ENCODE data around the gene CPNE5.
"Not testable (repeated sequence)": the region's sequence is repeated elsewhere in the genome, so short reads cannot be mapped to it uniquely, and the experiment has no call there.

Gene CPNE5

GRCh38 chr6:36730424-36731380, 108.5 kb downstream of the CPNE5 start:
- Histone ChIP-seq H3K36me3 (ENCODE audit: insufficient read depth, low read length) (no peaks in the 10 kb centered on the region), H3K9me3 (ENCODE audit: low read length) (no peaks in the 10 kb centered on the region), H3K27me3 (ENCODE audit: control insufficient read depth in 1 of 2, insufficient read depth in 2 of 2, low read length in 2 of 2) (no peaks in the 10 kb centered on the region), H3K9ac (ENCODE audit: low read length) (no peak overlapping the region), H3K27ac (ENCODE audit: low read depth, low read length) (no peak overlapping the region), H3K4me3 (ENCODE audit: low read depth in 1 of 2, low read length in 2 of 2) (no peak overlapping the region), H3K4me1 (ENCODE audit: insufficient read depth, low read length) (peaks cover 12% of the 10 kb centered on the region)

GRCh38 chr6:36729161-36729524, 110.1 kb downstream of the CPNE5 start:
- no peaks in the 10 kb centered on the region for H3K27me3 ChIP-seq (ENCODE audit: control insufficient read depth in 1 of 2, insufficient read depth in 2 of 2, low read length in 2 of 2)
- no peak overlapping the region for H3K4me3 ChIP-seq (ENCODE audit: low read depth in 1 of 2, low read length in 2 of 2)
- no peak overlapping the region for H3K9ac ChIP-seq (ENCODE audit: low read length)
- H3K27ac ChIP-seq (ENCODE audit: low read depth, low read length): no peak overlapping the region
- no peaks in the 10 kb centered on the region for H3K4me1 ChIP-seq (ENCODE audit: insufficient read depth, low read length)
- no peaks in the 10 kb centered on the region for H3K9me3 ChIP-seq (ENCODE audit: low read length)
- H3K36me3 ChIP-seq (ENCODE audit: insufficient read depth, low read length): no peaks in the 10 kb centered on the region

GRCh38 chr6:36728289-36729160, 110.7 kb downstream of the CPNE5 start:
- H3K9ac ChIP-seq (ENCODE audit: low read length): no peak overlapping the region
- H3K27ac ChIP-seq (ENCODE audit: low read depth, low read length): no peak overlapping the region
- H3K36me3 ChIP-seq (ENCODE audit: insufficient read depth, low read length): no peaks in the 10 kb centered on the region
- no peak overlapping the region for H3K4me3 ChIP-seq (ENCODE audit: low read depth in 1 of 2, low read length in 2 of 2)
- H3K4me1 ChIP-seq (ENCODE audit: insufficient read depth, low read length): no peaks in the 10 kb centered on the region
- no peaks in the 10 kb centered on the region for H3K27me3 ChIP-seq (ENCODE audit: control insufficient read depth in 1 of 2, insufficient read depth in 2 of 2, low read length in 2 of 2)
- H3K9me3 ChIP-seq (ENCODE audit: low read length): no peaks in the 10 kb centered on the region

- Histone ChIP-seq H3K27ac (ENCODE audit: low read depth, low read length) (no peak overlapping the region), H3K36me3 (ENCODE audit: insufficient read depth, low read length) (no peaks in the 10 kb centered on the region), H3K4me1 (ENCODE audit: insufficient read depth, low read length) (no peaks in the 10 kb centered on the region), H3K9me3 (ENCODE audit: low read length) (no peaks in the 10 kb centered on the region), H3K4me3 (ENCODE audit: low read depth in 1 of 2, low read length in 2 of 2) (no peak overlapping the region), H3K9ac (ENCODE audit: low read length) (no peak overlapping the region), H3K27me3 (ENCODE audit: control insufficient read depth in 1 of 2, insufficient read depth in 2 of 2, low read length in 2 of 2) (no peaks in the 10 kb centered on the region)
Measured at GRCh38 chr6:36727505-36728021, 111.7 kb downstream of the CPNE5 start.

GRCh38 chr6:36725581-36725980, 113.7 kb downstream of the CPNE5 start:
- no peak overlapping the region for H3K9ac ChIP-seq (ENCODE audit: low read length)
- no peaks in the 10 kb centered on the region for H3K4me1 ChIP-seq (ENCODE audit: insufficient read depth, low read length)
- H3K4me3 ChIP-seq (ENCODE audit: low read depth in 1 of 2, low read length in 2 of 2): no peak overlapping the region
- H3K36me3 ChIP-seq (ENCODE audit: insufficient read depth, low read length): no peaks in the 10 kb centered on the region
- no peaks in the 10 kb centered on the region for H3K9me3 ChIP-seq (ENCODE audit: low read length)
- H3K27me3 ChIP-seq (ENCODE audit: control insufficient read depth in 1 of 2, insufficient read depth in 2 of 2, low read length in 2 of 2): peaks cover 0 to 5% of the 10 kb centered on the region in 2 donors
- no peak overlapping the region for H3K27ac ChIP-seq (ENCODE audit: low read depth, low read length)

GRCh38 chr6:36724514-36725390, 114.5 kb downstream of the CPNE5 start:
- no peak overlapping the region for H3K9ac ChIP-seq (ENCODE audit: low read length)
- peaks cover 0 to 5% of the 10 kb centered on the region in 2 donors for H3K27me3 ChIP-seq (ENCODE audit: control insufficient read depth in 1 of 2, insufficient read depth in 2 of 2, low read length in 2 of 2)
- H3K9me3 ChIP-seq (ENCODE audit: low read length): no peaks in the 10 kb centered on the region
- H3K36me3 ChIP-seq (ENCODE audit: insufficient read depth, low read length): no peaks in the 10 kb centered on the region
- H3K4me1 ChIP-seq (ENCODE audit: insufficient read depth, low read length): no peaks in the 10 kb centered on the region
- H3K27ac ChIP-seq (ENCODE audit: low read depth, low read length): no peak overlapping the region
- H3K4me3 ChIP-seq (ENCODE audit: low read depth in 1 of 2, low read length in 2 of 2): no peak overlapping the region

GRCh38 chr6:36723992-36724391, 115.3 kb downstream of the CPNE5 start:
- not testable (repeated sequence) for H3K27ac ChIP-seq (ENCODE audit: low read depth, low read length); H3K9ac ChIP-seq (ENCODE audit: low read length); H3K4me3 ChIP-seq (ENCODE audit: low read depth in 1 of 2, low read length in 2 of 2); H3K4me1 ChIP-seq (ENCODE audit: insufficient read depth, low read length); H3K27me3 ChIP-seq (ENCODE audit: control insufficient read depth in 1 of 2, insufficient read depth in 2 of 2, low read length in 2 of 2); H3K9me3 ChIP-seq (ENCODE audit: low read length); H3K36me3 ChIP-seq (ENCODE audit: insufficient read depth, low read length)

GRCh38 chr6:36722879-36723278, 116.4 kb downstream of the CPNE5 start:
- no peak overlapping the region for H3K9ac ChIP-seq (ENCODE audit: low read length)
- H3K36me3 ChIP-seq (ENCODE audit: insufficient read depth, low read length): no peaks in the 10 kb centered on the region
- H3K9me3 ChIP-seq (ENCODE audit: low read length): no peaks in the 10 kb centered on the region
- H3K4me1 ChIP-seq (ENCODE audit: insufficient read depth, low read length): no peaks in the 10 kb centered on the region
- no peak overlapping the region for H3K27ac ChIP-seq (ENCODE audit: low read depth, low read length)
- peaks cover 0 to 5% of the 10 kb centered on the region in 2 donors for H3K27me3 ChIP-seq (ENCODE audit: control insufficient read depth in 1 of 2, insufficient read depth in 2 of 2, low read length in 2 of 2)
- H3K4me3 ChIP-seq (ENCODE audit: low read depth in 1 of 2, low read length in 2 of 2): no peak overlapping the region

- Histone ChIP-seq H3K27me3 (ENCODE audit: control insufficient read depth in 1 of 2, insufficient read depth in 2 of 2, low read length in 2 of 2) (peaks cover 0 to 5% of the 10 kb centered on the region in 2 donors), H3K4me1 (ENCODE audit: insufficient read depth, low read length) (no peaks in the 10 kb centered on the region), H3K9me3 (ENCODE audit: low read length) (no peaks in the 10 kb centered on the region), H3K36me3 (ENCODE audit: insufficient read depth, low read length) (no peaks in the 10 kb centered on the region), H3K27ac (ENCODE audit: low read depth, low read length) (no peak overlapping the region), H3K4me3 (ENCODE audit: low read depth in 1 of 2, low read length in 2 of 2) (no peak overlapping the region), H3K9ac (ENCODE audit: low read length) (no peak overlapping the region)
Measured at GRCh38 chr6:36722365-36722764, 116.9 kb downstream of the CPNE5 start.

GRCh38 chr6:36721369-36722140, 117.7 kb downstream of the CPNE5 start:
- Histone ChIP-seq H3K4me1 (ENCODE audit: insufficient read depth, low read length) (no peaks in the 10 kb centered on the region), H3K36me3 (ENCODE audit: insufficient read depth, low read length) (no peaks in the 10 kb centered on the region), H3K27me3 (ENCODE audit: control insufficient read depth in 1 of 2, insufficient read depth in 2 of 2, low read length in 2 of 2) (peaks cover 0 to 5% of the 10 kb centered on the region in 2 donors), H3K9ac (ENCODE audit: low read length) (no peak overlapping the region), H3K27ac (ENCODE audit: low read depth, low read length) (no peak overlapping the region), H3K4me3 (ENCODE audit: low read depth in 1 of 2, low read length in 2 of 2) (no peak overlapping the region), H3K9me3 (ENCODE audit: low read length) (no peaks in the 10 kb centered on the region)

Measured in muscle layer of colon (tissue), 2 donors.